Neural cell (in vitro differentiated cells): ENCODE results near the gene DEGS2. TPM values are rescaled to one million over a fixed set of nuclear protein-coding genes. Genes with fewer than 3 reads are reported as not detected.

Experiments
- H2AFZ ChIP-seq: fragments of 200-600, 300-800 bp; sonication (generic), shearing (Covaris generic); 2 replicates; pipeline ENCODE4 v1.6.0; 2014; ENCODE audit warnings: low read depth, mild to moderate bottlenecking, antibody characterized with exemption, low read length, moderate library complexity
- H3F3A ChIP-seq: fragments of 200-600 bp; shearing (Covaris generic); 2 replicates; pipeline ENCODE4 v1.6.1; 2016; ENCODE audit warnings: mild to moderate bottlenecking, moderate library complexity, mixed read lengths, antibody characterized with exemption, low read length; ENCODE audit not compliant: insufficient read depth, poor library complexity, severe bottlenecking
- H3K27ac ChIP-seq: fragments of 200-600, 300-800 bp; sonication (generic), shearing (Covaris generic); 2 replicates; pipeline ENCODE4 v1.5.1; 2014; ENCODE audit warnings: mild to moderate bottlenecking, low read length, moderate library complexity
- H3K27me3 ChIP-seq: fragments of 300-800, 200-600 bp; sonication (generic), shearing (Covaris generic); 2 replicates; pipeline ENCODE4 v1.6.0; 2014; ENCODE audit warnings: mild to moderate bottlenecking, low read depth, low read length, moderate library complexity; ENCODE audit not compliant: insufficient read depth
- H3K36me3 ChIP-seq: fragments of 300-800, 200-600 bp; sonication (generic), shearing (Covaris generic); 2 replicates; pipeline ENCODE4 v1.5.1; 2014; ENCODE audit warnings: mild to moderate bottlenecking, antibody characterized with exemption, low read length, moderate library complexity; ENCODE audit not compliant: insufficient read depth
- H3K4me2 ChIP-seq: fragments of 300-800, 200-600 bp; sonication (generic), shearing (Covaris generic); 2 replicates; pipeline ENCODE4 v1.6.0; 2014; ENCODE audit warnings: mild to moderate bottlenecking, low read length
- H3K4me3 ChIP-seq: fragments of 300-800, 200-600 bp; sonication (generic), shearing (Covaris generic); 2 replicates; pipeline ENCODE4 v1.5.1; 2014; ENCODE audit warnings: mild to moderate bottlenecking, low read length, moderate library complexity
- H3K79me2 ChIP-seq: fragments of 200-600 bp; shearing (Covaris generic); replicated peaks from 2 replicates; pipeline ENCODE4 v1.6.0; 2014; ENCODE audit warnings: mild to moderate bottlenecking, low read length, moderate library complexity; ENCODE audit not compliant: insufficient read depth
- H3K9ac ChIP-seq: fragments of 300-800, 200-600 bp; sonication (generic), shearing (Covaris generic); 2 replicates; pipeline ENCODE4 v1.6.1; 2016; ENCODE audit warnings: mild to moderate bottlenecking, low read length, mixed read lengths
- H3K9me2 ChIP-seq: fragments of 200-600 bp; shearing (Covaris generic); 2 replicates; pipeline ENCODE4 v1.6.1; 2016; ENCODE audit warnings: mild to moderate bottlenecking, low read length, mixed read lengths; ENCODE audit not compliant: insufficient read depth
- H3K9me3 ChIP-seq: fragments of 200-600, 300-800 bp; sonication (generic), shearing (Covaris generic); 2 replicates; pipeline ENCODE4 v1.6.1; 2016; ENCODE audit warnings: mild to moderate bottlenecking, mixed run types, low read length, moderate library complexity, mixed read lengths
- H4K20me1 ChIP-seq: fragments of 200-600 bp; shearing (Covaris generic); 2 replicates; pipeline ENCODE4 v1.6.1; 2016; ENCODE audit warnings: mild to moderate bottlenecking, mixed run types; ENCODE audit not compliant: insufficient read depth
- CTCF ChIP-seq: fragments of 450-650 bp; IDR thresholded peaks from 2 replicates; pipeline ENCODE4 v1.5.1; 2014; ENCODE audit warnings: antibody characterized with exemption, mild to moderate bottlenecking, moderate library complexity; ENCODE audit not compliant: poor library complexity, severe bottlenecking
- EP300 ChIP-seq: fragments of 450-650 bp; conservative IDR thresholded peaks from 2 replicates; pipeline ENCODE4 v1.6.1; 2014; ENCODE audit warnings: antibody characterized with exemption, mild to moderate bottlenecking, moderate library complexity; ENCODE audit not compliant: poor library complexity, severe bottlenecking
- EZH2 ChIP-seq: fragments of 200-600, 300-800 bp; shearing (Covaris generic), sonication (generic); IDR thresholded peaks from 2 replicates; pipeline ENCODE4 v1.6.1; 2014; ENCODE audit warnings: antibody characterized with exemption, low read length, borderline replicate concordance, mild to moderate bottlenecking; ENCODE audit not compliant: insufficient read depth, poor library complexity, severe bottlenecking
- MXI1 ChIP-seq: fragments of 450-650 bp; conservative IDR thresholded peaks from 2 replicates; pipeline ENCODE4 v1.6.1; 2014; ENCODE audit warnings: antibody characterized with exemption, mild to moderate bottlenecking; ENCODE audit not compliant: poor library complexity, severe bottlenecking
- POLR2AphosphoS5 ChIP-seq: IDR thresholded peaks from 2 replicates; pipeline ENCODE4 v1.6.1; 2012
- RAD21 ChIP-seq: fragments of 450-650 bp; conservative IDR thresholded peaks from 2 replicates; pipeline ENCODE4 v1.6.1; 2014; ENCODE audit warnings: antibody characterized with exemption, mild to moderate bottlenecking, moderate library complexity
- REST ChIP-seq: IDR thresholded peaks from 2 replicates; pipeline ENCODE4 v1.6.1; 2012; ENCODE audit warnings: borderline replicate concordance
- SMC3 ChIP-seq: fragments of 450-650 bp; conservative IDR thresholded peaks from 2 replicates; pipeline ENCODE4 v1.6.1; 2014; ENCODE audit warnings: antibody characterized with exemption, mild to moderate bottlenecking, moderate library complexity; ENCODE audit not compliant: poor library complexity
- TAF1 ChIP-seq: IDR thresholded peaks from 2 replicates; pipeline ENCODE4 v1.6.1; 2012; ENCODE audit warnings: low read depth
- polyA plus RNA-seq: library from polyadenylated mRNA; depleted of rRNA; stranded (reverse); fragments of >200 nt; gene quantifications from 2 replicates; pipeline ENCODE4 v1.2.3, GENCODE V29; 2014

The DEGS2 gene
- polyA plus RNA-seq, 1 donor from 2014 or later, result 0.37 TPM

GRCh38 chr14:100142073-100143040 is 17.1 kb downstream of the DEGS2 start:
- Histone ChIP-seq H3K9ac (no peak overlapping the region), H3F3A (no peaks in the 10 kb centered on the region), H3K79me2 (no peaks in the 10 kb centered on the region), H3K27ac (no peak overlapping the region), H2AFZ (no peak overlapping the region), H3K36me3 (no peaks in the 10 kb centered on the region), H3K9me2 (no peaks in the 10 kb centered on the region), H3K9me3 (no peaks in the 10 kb centered on the region), H3K27me3 (no peaks in the 10 kb centered on the region), H3K4me3 (no peak overlapping the region), H3K4me2 (no peak overlapping the region), H4K20me1 (no peaks in the 10 kb centered on the region)
- TF ChIP-seq POLR2AphosphoS5, result no peak
- no peak for TF ChIP-seq SMC3
- no peak for TF ChIP-seq TAF1
- no peak for TF ChIP-seq REST
- TF ChIP-seq RAD21, result no peak
- TF ChIP-seq EZH2, result no peak
- no peak for TF ChIP-seq EP300
- TF ChIP-seq MXI1, result no peak
- TF ChIP-seq CTCF, result no peak

DNA sequence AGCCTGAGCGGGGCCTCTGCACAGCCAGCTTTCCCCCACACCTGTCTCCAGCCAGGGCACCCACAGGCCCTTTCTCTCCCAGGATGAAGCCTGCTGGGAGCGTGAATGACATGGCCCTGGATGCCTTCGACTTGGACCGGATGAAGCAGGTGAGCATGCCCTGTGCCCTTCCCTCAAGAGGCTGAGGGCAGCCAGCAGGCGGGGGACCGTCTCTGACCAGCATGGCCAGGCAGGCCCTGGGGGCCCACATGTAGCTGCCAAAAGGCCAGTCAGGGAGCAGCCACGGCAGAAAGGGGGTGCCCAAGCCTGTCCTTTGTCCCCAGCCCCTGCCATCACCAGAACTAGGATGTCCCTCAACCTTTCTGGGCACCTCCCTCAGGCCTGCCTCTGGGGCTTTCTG is 18.3 kb downstream of the DEGS2 start:
- no peak overlapping the region for H3K4me3 ChIP-seq
- no peak overlapping the region for H3K9ac ChIP-seq
- TF ChIP-seq EP300, result no peak
- TF ChIP-seq RAD21, result no peak
- no peak for TF ChIP-seq SMC3
- no peak for TF ChIP-seq CTCF
- TF ChIP-seq REST, result no peak
- no peak for TF ChIP-seq TAF1
- no peak for TF ChIP-seq MXI1
- TF ChIP-seq EZH2, result no peak
- TF ChIP-seq POLR2AphosphoS5, result no peak
- H3K36me3 ChIP-seq, result no peaks in the 10 kb centered on the region
- H3K4me2 ChIP-seq, result no peak overlapping the region
- no peaks in the 10 kb centered on the region for H3K9me2 ChIP-seq
- H3K79me2 ChIP-seq, result no peaks in the 10 kb centered on the region
- H3K27me3 ChIP-seq, result no peaks in the 10 kb centered on the region
- no peaks in the 10 kb centered on the region for H4K20me1 ChIP-seq
- H3K9me3 ChIP-seq, result no peaks in the 10 kb centered on the region
- no peaks in the 10 kb centered on the region for H3F3A ChIP-seq
- no peak overlapping the region for H2AFZ ChIP-seq
- no peak overlapping the region for H3K27ac ChIP-seq
